RCC 7860 (cell line): ENCODE results near the gene KLHL30.
A peak's percentile ranks its signal among the peaks of the same experiment; 100 is the strongest.

ENCODE experiments used
- DNase-seq: peaks from one replicate; pipeline ENCODE4 v3.0.0-alpha.2; 2015; ENCODE audit warnings: low spot score
- FAIRE-seq: peaks from 2 replicates; lab custom pipeline; 2012; peaks lifted over from hg19 to GRCh38; lab: Jason Lieb, UNC

KLHL30 gene

DNA sequence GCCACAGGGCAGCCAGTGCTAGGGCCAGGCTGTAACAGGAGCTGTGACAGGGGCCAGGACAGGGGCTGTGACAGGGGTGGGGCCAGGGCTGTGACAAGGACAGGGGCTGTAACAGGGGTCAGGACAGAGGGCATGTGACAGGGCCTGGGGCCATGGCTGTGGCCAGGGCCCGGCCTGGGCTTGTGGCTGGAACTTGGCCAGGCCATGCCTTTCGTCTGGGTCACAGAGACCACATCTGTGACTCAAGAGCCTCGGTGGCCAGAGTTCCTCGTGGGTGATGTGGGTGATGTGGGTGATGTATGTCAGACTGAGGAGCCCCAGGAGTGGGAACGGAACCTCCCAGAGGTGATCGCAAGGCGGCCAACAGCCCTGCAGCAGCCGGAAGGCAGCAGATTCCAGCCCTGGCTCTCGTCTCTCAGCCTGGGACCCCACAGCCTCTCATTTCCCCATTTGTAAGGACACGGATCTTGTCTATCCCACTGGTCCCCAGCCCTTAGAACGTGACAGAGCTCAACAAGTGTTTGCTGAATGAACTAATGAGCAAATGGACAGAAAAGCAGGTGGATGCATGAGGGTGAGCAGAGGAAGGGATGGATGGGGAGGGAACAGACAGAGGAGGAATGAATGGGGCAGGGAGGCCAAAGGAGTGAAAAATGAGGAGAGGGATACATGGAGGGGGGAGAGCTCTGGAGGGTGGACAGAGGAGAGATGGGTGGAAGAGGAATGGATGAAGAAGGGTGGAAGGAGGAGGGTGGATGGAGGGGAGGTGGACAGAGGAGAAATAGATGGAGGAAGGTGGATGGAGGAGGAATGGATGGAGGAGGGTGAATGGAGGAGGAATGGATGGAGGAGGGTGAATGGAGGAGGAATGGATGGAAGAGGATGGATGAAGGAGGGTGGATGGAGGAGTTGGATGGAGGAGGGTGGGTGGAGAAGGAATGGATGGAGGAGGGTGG lies 21.0 kb upstream of the KLHL30 start:
- peak; percentile 78 for DNase-seq
- FAIRE-seq, result peak; percentile 70

DNA sequence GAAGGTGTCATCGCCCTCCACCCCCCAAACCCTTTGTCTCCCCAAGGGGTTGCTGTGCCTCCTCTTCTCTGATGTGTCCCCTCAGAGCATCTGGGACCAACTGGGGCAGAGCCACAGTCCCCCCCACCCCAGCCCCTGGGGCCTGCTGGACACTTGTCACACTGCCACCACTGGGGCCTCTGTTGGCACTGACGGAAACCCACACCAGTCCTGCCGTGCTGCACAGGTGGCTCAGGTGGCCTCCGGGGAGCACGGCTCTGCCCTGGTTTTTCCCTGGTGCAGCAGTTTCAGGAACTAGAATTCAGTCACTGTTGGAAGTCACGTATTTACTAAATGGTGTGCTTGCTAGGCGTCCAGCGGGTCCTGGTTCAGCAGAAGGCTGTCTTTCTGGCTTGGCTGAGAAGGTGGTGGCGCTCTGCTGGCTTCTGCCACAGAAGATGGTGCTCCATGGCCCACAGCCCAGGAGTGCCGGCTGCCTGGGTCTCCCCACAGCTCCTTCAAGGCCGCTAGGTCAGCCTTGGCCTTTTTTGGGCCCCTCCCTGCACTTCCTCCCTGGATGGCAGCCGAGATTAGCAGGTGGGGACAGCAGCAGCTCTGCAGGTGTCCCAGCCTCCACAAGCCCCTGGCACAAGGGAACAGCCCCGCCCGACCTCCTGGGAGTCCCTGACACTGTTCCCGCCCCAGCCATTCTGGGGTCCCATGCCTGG lies 18.6 kb upstream of the KLHL30 start:
- FAIRE-seq, result no peak

DNA sequence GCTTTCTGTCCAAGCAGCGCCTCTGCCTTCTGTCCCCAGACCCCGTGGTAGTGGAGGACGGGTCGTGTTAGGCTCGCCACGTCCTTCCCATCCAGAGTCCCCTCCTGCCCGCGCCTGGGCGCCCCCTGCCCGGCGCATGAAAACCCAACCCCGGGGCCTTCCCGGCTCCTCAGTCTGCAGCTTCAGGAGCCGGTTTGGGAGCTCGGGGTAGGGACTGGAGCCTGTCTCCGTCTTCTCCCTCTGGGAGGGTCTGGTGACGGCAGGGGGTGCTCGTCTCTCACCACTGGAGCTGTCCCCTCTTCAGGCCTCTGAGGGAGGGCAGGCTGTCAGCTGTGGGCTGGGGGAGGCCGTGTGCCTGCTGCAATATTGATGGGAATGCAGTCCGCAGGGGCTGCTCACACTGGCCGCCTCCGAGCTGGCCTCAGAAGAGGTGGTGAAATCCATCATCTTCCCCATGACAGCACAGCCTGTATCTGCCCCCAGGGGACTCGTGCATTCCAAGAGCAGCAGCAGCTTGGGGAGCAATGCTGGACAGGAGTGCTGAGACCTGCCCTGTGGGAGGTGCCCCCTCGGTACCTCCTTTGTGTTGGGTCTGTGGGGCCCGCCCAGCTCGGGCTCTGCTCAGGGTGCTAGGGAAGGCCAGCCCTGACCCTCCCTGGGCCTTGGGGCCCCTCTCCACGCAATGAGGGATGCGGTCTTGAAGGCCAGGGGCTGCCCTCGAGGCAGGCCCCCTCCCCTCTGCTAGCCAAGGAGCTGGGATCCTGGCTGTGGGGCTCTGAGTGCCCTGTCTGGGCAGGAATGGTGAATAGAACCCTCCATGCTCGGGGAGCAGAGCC lies 17.8 kb upstream of the KLHL30 start:
- no peak for FAIRE-seq
- DNase-seq, result no peak

More for the DNA sequence above, 18.6 kb upstream of the KLHL30 start:
- no peak for DNase-seq

DNA sequence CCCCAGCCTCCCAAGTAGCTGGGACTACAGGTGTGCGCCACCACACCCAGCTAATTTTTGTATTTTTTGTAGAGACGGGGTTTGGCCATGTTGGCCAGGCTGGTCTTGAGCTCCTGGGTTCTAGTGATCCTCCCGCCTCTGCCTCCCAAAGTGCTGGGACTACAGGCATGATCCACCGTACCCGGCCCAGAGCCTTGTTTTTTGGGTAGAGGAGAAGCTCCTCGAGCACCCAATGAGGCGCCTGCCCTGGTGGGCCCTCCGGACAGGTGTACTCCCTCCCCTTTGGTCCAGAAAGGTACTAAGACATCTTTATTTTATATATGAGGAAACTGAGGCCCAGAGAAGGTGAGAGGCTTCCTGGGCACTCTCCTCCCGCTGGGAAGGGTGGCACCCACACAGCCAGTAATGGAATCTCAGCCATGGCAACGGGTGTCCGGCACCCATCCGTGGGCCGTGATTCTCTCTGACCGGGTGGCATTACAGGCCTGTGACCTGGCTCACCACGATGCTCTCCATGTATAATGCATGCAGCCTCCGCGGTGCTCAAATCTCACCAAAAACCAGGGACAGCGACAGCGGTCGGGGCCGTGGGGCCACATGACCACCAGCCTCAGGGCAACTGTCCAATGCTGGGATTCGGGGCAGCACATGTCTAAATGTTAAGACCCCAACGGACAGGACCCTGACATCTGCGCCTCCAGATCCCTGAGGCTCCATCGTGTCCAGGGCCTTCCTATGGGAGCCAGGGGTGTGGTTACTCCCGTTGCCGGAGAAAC lies 16.8 kb upstream of the KLHL30 start:
- FAIRE-seq (no peak), DNase-seq (no peak)

DNA sequence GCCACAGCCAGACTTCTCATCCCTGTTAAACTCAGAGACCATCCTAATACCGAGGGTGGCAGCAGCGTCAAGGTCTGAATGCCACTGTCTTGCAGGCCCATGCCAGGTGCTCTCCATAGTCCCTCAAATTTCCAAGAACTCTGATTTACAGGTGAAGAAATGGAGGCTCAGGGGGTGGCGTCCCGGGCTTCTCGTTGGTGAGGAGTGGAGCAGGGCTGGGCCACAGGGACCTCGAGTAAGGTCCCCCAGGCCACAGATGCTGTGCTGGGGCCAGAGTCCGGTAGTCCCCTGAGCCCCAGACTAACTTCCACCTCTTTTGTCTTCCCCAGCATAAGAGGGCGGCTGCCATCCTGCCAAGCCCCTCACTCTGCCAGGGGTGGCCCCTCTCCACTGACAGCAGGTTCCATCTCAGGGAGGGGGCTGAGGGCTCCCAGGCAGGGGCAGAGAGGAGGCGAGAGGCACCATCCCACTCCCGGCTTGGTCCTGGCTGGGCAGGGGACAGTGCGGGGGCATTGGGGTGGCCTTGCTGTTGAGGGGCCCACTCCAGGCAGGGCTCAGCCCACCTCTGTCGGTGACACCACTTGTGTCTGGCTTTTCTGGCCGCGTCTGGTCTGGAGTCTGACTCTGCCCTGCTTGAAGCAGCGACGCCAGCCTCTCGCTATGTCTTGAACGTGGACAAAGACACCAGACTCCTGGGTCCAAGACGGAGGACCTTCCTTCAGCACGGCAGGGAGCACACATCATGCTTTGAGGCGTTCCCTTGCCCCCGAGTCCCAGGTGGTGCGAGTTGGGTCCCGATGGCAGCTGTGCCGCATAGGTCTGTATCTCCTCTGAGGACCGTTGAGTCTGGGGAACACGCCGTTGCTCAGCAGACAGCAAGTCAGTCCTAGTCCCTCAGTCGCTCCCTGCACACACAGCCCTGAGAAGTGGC lies 15.9 kb upstream of the KLHL30 start:
- DNase-seq (no peak), FAIRE-seq (no peak)

DNA sequence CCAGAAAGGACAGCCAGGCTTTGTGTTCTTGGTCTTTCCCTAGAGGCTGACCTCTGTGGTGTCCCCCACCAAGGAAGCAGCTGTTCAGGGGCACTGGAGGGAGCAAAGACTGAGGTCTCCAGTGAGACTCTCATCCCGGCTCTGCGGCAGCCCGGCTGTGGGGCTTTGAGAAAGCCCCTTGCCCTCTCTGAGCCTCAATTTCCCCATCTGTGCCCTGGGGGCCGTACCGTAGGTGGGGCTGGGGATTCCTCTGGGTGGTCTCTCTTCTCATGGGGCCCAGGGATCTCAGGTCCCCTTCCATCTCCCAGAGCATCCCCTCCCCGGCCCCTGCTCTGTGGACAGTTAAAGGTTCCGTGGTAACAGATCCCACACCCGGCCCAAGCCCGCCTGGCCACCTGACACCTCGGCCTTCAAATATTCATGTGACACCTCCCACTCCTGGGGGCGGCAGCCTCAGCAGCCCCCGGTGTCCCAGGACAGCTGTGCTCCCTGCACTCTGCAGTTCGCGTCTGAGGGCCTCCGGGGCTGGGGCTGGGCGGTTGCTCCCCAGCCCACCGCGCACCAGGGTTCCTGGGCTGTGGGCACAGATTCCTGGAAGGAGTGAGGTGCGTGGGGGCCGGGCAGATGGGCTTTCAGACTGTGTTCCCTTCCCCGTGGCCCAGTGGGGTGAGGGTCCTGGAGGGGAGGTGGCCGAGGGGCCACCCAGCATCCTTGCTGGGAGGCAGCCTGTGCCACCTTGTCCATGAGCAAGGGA lies 15.1 kb upstream of the KLHL30 start:
- DNase-seq, result no peak
- no peak for FAIRE-seq

DNA sequence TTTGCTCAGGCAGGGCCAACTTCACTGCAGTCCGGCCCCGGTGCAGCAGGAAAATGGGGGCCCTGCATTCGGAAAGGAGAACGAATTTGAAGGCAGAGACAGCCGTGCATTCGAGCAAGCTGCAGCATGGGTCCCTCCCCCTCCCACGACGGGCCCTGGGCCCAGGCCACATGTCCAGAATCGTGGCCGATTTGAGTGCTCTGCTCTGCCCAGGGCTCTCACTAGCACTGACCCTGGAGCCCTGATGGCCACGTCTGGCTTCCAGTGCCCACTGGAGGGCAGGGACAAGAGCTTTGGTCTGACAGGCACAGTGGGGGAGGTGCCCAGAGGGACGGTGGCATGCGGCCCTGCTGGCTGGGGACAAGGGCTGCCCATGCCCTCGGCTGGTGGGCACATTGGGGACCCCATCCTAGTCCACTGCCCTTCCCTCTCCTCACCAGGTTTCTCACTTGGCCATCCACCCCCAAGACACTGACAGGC lies 14.4 kb upstream of the KLHL30 start:
- FAIRE-seq (no peak), DNase-seq (no peak)

DNA sequence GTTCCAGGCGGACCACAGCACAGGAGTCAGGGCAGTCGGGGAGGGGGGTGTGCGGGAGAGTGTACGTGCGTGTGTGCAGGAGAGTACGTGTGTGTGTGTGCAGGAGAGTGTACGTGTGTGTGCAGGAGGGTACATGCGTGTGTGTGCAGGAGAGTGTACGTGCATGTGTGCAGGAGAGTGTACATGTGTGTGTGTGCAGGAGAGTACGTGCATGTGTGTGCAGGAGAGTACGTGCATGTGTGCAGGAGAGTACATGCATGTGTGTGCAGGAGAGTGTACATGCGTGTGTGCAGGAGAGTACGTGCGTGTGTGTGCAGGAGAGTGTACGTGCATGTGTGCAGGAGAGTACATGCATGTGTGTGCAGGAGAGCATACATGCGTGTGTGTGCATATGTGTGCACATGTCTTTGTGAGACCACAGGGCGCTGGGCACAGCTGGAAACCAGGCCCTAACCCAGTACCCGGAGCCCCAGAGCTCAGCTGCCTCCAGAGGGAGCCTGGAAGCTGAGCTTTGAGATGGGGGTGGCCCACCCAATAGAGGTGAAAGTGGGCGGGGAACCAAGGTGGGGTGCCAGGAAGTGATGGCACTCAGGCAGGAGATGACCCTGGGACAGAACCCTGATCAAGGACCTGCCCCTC lies 13.9 kb upstream of the KLHL30 start:
- no peak for DNase-seq
- FAIRE-seq, result no peak

DNA sequence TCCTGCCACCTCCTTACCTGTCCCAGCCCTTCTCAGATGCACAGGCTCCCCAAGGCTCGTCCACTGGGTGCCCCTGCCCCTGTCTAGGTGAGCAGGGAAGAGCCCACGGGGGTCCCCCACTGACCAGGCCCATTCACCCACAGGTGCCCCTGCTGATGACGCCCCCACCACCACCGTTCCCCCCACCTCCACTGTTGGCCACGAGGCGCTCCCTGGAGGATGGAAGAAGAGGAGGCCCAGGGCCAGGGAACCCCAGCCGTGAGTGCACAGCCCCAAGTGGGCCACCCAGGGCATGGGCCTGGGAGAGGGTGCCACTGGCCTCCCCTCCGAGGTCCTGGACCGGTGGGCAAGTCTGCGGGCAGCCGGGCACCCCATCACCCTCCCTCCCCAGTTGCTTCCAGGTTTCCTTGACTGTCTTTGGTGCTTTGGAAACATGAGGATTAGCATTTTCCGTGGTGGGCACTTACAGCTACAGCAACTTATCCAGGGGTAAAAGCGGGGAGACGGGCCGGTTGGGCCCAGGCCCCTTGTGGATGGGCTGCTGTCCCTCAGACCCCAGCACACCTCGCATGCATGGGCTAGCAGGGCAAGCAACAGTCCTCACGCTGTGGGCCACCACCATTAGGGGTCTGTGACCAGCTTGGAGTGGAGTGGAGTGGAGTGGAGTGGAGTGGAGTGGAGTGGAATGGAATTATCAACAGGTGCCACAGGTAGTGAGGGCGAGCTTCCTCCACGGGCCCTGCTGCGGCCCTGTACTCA lies 13.2 kb upstream of the KLHL30 start:
- DNase-seq, result no peak
- no peak for FAIRE-seq

DNA sequence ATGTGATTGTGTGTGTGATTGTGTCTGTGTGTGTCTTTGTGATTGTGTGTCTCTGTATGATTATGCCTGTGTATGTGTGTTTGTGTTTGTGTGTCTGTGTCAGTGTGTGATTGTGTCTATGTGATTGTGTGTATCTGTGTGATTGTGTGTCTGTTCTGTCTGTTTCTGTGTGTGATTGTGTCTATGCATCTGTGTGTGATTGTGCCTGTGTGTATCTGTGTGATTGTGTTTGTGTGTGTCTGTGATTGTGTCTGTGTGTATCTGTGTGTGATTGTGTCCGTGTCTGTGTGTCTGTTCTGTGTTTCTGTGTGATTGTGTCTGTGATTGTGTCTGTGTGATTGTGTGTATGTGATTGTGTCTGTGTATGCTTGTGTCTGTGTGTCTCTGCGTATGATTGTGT lies 12.1 kb upstream of the KLHL30 start:
- DNase-seq, result no peak
- no peak for FAIRE-seq

DNA sequence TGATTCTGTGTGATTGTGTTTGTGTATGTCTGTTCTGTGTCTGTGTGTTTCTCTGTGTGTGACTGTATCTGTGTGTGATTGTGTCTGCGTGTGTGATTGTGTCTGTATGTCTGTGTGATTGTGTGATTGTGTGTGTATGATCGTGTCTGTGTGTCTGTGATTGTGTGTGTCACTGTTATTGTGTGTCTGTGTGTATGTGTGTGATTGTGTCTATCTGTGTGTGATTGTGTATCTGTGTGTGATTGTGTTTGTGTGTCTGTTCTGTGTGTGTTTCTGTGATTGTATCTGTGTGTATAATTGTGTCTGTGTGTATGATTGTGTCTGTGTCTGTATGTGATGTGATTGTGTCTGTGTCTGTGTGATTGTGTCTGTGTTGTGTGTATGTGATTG lies 11.7 kb upstream of the KLHL30 start:
- DNase-seq (no peak), FAIRE-seq (no peak)

DNA sequence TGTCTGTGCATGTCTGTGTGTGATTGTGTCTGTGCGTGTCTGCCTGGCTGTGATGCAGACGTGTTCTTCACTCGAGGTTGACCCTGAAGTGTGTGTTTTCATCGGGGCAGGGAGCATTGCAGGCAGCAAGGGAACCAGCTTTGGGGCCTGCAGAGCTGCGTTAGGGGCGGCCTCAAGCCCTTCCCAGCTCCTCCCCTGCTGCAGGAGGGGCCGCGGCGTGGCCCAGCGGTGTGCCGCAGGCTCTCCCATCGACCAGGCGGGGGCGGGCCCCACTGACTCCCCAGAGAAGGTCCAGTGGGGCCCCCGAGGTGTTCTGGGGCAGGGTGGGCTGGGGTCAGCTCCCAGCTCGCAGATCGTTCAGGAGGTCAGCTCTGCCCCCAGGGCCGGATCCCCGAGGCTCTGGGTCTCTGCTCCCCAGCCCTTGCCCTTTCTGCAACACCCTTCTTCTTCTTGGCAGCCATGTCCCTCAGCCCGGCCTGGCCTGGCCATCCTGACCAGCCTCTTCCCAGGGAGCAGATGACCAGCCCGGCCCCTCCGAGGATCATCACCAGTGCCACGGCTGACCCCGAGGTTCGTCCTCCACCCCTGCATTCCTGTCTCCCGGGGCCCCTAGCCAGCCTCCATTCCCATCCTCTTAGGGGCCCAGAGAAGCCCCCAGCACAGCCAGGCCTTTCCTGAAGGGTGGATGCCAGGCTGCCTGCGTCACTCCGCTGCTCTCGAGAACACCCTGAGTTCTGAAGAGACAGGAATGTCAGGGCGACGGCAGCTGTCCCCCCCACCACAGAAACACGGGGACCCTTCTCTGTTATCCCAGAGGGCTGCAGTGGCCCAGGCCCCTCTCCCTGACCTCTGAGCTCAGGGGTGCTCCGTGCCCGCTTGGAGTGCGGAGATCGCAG lies 11.1 kb upstream of the KLHL30 start:
- FAIRE-seq (no peak), DNase-seq (no peak)

DNA sequence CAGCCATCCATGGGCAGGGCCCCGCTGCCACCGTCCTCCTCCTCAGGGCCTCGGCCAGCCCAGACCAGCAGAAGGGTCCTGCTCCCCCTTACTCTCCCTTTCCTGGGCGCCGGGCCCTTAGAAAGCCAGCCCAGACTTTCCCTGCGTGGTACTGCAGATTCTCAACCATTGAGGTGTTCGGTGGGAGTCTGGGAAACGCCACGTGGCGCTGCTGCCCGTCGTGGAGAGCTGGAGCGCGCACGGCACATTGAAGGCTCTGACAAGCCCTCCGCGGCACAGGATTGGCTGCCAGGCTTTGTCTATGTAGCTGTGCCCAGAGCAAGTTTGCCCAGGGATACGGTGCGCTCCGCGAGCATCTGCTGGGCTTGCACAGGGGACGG lies 10.4 kb upstream of the KLHL30 start:
- DNase-seq, result no peak
- FAIRE-seq, result no peak

DNA sequence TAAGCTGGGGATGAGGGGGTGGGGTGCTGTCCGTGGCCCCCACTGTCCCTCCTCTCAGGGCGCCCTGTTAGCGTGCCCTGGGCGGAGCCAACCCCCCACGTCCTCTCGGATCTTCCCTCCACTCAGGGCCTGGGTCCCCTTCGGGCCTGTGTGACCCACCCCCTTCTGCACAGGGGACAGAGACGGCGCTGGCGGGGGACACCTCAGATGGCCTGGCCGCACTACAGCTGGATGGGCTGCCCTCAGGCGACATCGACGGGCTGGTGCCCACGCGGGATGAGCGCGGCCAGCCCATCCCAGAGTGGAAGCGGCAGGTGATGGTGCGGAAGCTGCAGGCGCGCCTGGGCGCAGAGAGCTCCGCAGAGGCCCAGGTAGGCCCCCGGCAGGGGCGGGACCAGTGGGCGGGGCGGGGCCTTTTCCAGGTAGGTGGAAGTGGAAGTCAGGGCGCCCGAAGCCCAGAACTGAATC lies 9.9 kb upstream of the KLHL30 start:
- no peak for FAIRE-seq
- no peak for DNase-seq

DNA sequence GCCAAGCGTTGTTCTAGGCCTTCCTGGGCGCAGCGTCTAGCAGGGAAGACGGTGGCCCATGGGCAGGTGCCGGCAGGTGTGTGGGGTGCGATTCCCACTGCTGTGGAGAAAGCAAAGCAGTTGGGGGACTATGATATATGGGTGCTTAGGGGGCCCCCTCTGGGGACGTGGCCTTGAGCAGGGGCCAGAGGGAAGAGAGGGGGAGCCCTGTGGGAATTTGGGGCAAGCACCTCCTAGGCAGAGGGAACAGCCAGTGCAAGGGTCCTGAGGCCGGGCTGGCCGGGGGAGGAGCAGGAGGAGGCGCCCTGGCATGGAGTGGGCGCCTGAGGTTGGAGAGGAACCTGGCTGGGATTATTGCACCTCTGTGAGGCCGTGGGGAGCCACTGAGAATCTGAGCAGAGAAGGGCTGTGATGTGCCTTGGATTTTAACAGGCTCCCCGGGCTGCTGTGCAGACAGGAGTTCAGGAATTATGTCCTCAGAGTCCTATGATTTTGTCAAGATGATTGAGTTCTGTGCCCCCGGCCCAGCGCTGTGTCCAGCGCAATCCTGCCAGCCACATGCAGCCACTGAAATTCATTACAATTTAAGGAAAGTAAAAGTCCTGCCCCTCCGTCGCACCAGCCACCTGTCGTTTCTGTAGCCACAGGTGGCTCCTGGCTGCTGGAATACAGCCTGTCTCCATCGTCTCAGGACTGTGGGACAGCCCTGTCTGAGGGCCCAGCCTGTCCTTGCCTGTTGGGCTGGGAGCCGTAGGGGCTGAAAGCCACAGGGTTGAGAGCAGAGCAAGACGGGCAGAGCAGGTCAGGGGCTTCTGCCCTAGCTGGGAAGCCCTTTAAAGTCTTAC lies 9.1 kb upstream of the KLHL30 start:
- FAIRE-seq, result no peak

More for the DNA sequence above, 9.1 kb upstream of the KLHL30 start:
- DNase-seq, result no peak
